Loucy (cell line): ENCODE results near the gene MTHFR.

ENCODE experiments used
- H2AFZ ChIP-seq: fragments of 200-600 bp; sonication (generic); 2 replicates; pipeline ENCODE4 v1.6.0; 2016; ENCODE audit warnings: antibody characterized with exemption, mild to moderate bottlenecking, low read length, moderate library complexity
- H3F3A ChIP-seq: fragments of 200-600 bp; 2 replicates; pipeline ENCODE4 v1.6.0; 2016; ENCODE audit warnings: antibody characterized with exemption, low read depth, mild to moderate bottlenecking
- H3K27me3 ChIP-seq: fragments of 200-600 bp; sonication (generic); 2 replicates; pipeline ENCODE4 v1.6.1; 2014; ENCODE audit warnings: low read length, mild to moderate bottlenecking; ENCODE audit not compliant: insufficient read depth, poor library complexity, severe bottlenecking
- H3K36me3 ChIP-seq: fragments of 200-600 bp; sonication (generic); 2 replicates; pipeline ENCODE4 v1.6.1; 2016; ENCODE audit warnings: low read length; ENCODE audit not compliant: insufficient read depth
- H3K4me1 ChIP-seq: fragments of 200-600 bp; sonication (generic); 2 replicates; pipeline ENCODE4 v1.5.1; 2014; ENCODE audit warnings: low read length, mild to moderate bottlenecking; ENCODE audit not compliant: insufficient read depth, poor library complexity, severe bottlenecking
- H3K4me2 ChIP-seq: fragments of 200-600 bp; sonication (generic); 2 replicates; pipeline ENCODE4 v1.6.0; 2014; ENCODE audit warnings: antibody characterized with exemption, low read length, low read depth, mild to moderate bottlenecking; ENCODE audit not compliant: poor library complexity, severe bottlenecking
- H3K4me3 ChIP-seq: fragments of 200-600 bp; sonication (generic); 2 replicates; pipeline ENCODE4 v1.5.1; 2014; ENCODE audit warnings: low read length, mild to moderate bottlenecking, mixed read lengths; ENCODE audit not compliant: poor library complexity, severe bottlenecking
- H3K79me2 ChIP-seq: fragments of 200-600 bp; sonication (generic); 2 replicates; pipeline ENCODE4 v1.6.1; 2014; ENCODE audit warnings: low read length; ENCODE audit not compliant: insufficient read depth
- H3K9ac ChIP-seq: fragments of 200-600 bp; sonication (generic); 2 replicates; pipeline ENCODE4 v1.6.0; 2014; ENCODE audit warnings: mild to moderate bottlenecking, low read depth, low read length, moderate library complexity; ENCODE audit not compliant: poor library complexity, severe bottlenecking
- H3K9me2 ChIP-seq: fragments of 200-600 bp; sonication (generic); replicated peaks from 2 replicates; pipeline ENCODE4 v1.6.1; 2016; ENCODE audit warnings: low read depth, low read length, mixed read lengths
- H3K9me3 ChIP-seq: fragments of 200-600 bp; sonication (generic); 2 replicates; pipeline ENCODE4 v1.6.1; 2014; ENCODE audit warnings: mild to moderate bottlenecking, antibody characterized with exemption, low read length, low read depth; ENCODE audit not compliant: insufficient read depth
- H4K20me1 ChIP-seq: fragments of 200-600 bp; sonication (generic); 2 replicates; pipeline ENCODE4 v1.6.0; 2014; ENCODE audit warnings: antibody characterized with exemption, low read length, mild to moderate bottlenecking; ENCODE audit not compliant: insufficient read depth, poor library complexity, severe bottlenecking
- EZH2phosphoT487 ChIP-seq: fragments of 200-600 bp; IDR thresholded peaks from 2 replicates; pipeline ENCODE4 v1.6.1; 2018; ENCODE audit warnings: antibody characterized with exemption, mild to moderate bottlenecking, moderate library complexity, borderline replicate concordance
- TF ChIP-seq, protein P1 (sequence below): fragments of 200-600 bp; sonication (generic); conservative IDR thresholded peaks from 2 replicates; pipeline ENCODE4 v1.5.1; 2014; ENCODE audit warnings: mild to moderate bottlenecking, antibody characterized with exemption, low read length

MTHFR gene

DNA sequence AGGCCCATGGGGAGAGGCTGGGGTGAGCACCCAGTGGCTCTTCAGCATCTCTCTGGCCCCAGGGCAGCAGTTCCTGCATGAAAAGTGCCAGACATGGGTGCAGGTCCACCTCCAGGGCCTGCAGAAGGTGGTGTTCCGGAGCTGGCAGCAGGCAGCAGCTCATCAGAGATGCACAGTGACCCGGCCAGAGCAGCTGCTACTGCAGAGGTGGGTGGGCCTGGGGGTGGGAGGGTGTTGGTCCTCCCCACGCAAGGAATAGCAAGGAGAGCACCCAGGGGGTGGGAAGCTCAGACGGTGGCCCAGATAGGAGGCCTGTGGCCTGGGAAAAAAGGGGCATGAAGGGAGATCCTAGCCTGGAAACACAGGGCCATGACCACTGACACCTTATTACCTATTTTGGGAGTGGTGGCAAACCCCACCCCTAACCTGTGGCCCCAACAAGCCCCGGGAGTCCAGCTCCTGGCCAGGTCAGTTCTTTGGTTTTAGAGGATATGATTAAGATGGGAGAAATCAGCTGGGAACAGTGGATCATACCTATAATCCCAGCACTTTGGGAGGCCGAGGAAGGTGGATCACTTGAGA, 23.5 kb downstream of the MTHFR start:
- no peaks in the 10 kb centered on the region for H4K20me1 ChIP-seq
- no peaks in the 10 kb centered on the region for H3K79me2 ChIP-seq
- no peaks in the 10 kb centered on the region for H3K4me1 ChIP-seq
- H2AFZ ChIP-seq, result no peak overlapping the region
- no peak overlapping the region for H3K4me3 ChIP-seq
- H3K9me3 ChIP-seq, result no peaks in the 10 kb centered on the region
- H3F3A ChIP-seq, result no peaks in the 10 kb centered on the region
- H3K9me2 ChIP-seq, result no peaks in the 10 kb centered on the region
- TF ChIP-seq EZH2phosphoT487, result no peak
- TF ChIP-seq, protein P1, sequence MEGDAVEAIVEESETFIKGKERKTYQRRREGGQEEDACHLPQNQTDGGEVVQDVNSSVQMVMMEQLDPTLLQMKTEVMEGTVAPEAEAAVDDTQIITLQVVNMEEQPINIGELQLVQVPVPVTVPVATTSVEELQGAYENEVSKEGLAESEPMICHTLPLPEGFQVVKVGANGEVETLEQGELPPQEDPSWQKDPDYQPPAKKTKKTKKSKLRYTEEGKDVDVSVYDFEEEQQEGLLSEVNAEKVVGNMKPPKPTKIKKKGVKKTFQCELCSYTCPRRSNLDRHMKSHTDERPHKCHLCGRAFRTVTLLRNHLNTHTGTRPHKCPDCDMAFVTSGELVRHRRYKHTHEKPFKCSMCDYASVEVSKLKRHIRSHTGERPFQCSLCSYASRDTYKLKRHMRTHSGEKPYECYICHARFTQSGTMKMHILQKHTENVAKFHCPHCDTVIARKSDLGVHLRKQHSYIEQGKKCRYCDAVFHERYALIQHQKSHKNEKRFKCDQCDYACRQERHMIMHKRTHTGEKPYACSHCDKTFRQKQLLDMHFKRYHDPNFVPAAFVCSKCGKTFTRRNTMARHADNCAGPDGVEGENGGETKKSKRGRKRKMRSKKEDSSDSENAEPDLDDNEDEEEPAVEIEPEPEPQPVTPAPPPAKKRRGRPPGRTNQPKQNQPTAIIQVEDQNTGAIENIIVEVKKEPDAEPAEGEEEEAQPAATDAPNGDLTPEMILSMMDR, result no peak
- no peaks in the 10 kb centered on the region for H3K36me3 ChIP-seq
- no peaks in the 10 kb centered on the region for H3K27me3 ChIP-seq
- H3K4me2 ChIP-seq, result no peak overlapping the region
- no peak overlapping the region for H3K9ac ChIP-seq

DNA sequence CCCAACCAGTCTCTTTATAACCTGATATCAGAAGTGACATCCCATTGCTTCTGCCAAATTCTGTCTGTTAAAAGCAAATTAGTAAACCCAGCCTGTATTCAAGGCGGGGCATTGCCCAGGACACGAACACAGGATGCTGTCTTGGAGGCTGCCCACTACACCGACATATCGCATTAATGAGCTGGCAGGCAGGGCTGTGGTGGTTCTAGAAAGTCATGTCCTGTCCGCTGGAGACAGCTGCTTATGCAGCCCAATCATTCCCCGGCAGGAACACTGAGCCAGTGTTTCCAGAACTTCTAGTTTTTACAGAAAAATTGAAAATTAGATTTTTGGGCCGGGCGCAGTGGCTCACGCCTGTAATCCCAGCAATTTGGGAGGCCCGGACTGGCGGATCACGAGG, 24.5 kb downstream of the MTHFR start:
- no peaks in the 10 kb centered on the region for H3K4me1 ChIP-seq
- no peak overlapping the region for H3K4me3 ChIP-seq
- no peaks in the 10 kb centered on the region for H3K79me2 ChIP-seq
- H3K9me3 ChIP-seq, result no peaks in the 10 kb centered on the region
- no peak overlapping the region for H3K4me2 ChIP-seq
- H2AFZ ChIP-seq, result no peak overlapping the region
- H3K9me2 ChIP-seq, result no peaks in the 10 kb centered on the region
- H4K20me1 ChIP-seq, result no peaks in the 10 kb centered on the region
- no peak for TF ChIP-seq EZH2phosphoT487
- TF ChIP-seq, protein P1, result no peak
- no peaks in the 10 kb centered on the region for H3K27me3 ChIP-seq
- no peak overlapping the region for H3K9ac ChIP-seq
- no peaks in the 10 kb centered on the region for H3F3A ChIP-seq
- no peaks in the 10 kb centered on the region for H3K36me3 ChIP-seq

DNA sequence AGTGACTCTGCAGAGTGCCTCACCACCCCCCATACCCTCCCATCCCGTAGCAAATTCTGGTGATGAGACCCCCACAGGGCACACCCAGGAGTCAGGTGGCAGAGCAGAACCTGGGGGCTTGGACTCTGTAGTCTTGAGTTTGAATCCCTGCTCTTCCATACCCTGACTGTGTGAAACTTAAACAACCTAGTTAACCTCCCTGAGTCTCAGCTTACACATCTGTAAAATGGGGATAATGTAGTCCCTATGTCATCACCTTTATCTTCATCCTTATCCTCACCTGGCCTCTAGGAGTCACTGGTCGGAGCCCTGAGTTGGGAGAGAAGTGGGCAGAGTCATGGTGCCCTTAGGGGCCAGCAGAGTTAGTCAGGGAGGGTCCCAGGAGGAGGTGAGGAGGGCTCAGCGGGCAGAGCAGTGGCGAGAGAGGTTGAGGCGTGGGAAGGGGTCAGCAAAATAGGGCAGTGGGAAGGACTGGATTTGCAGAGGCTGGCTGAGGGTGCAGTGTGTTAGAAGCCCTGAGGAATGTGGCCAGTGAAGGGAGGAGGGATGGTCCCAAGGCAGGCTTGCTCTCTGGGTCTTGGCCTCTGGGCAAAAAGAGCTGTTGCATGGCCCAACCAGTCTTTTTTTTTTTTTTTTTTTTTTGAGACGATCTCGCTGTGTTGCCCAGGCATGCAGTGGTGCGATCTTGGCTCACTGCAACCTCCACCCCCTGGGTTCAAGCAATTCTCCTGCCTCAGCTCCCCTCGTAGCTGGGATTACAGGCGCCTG, 25.2 kb downstream of the MTHFR start:
- Histone ChIP-seq H3K9me3 (no peaks in the 10 kb centered on the region), H3K27me3 (no peaks in the 10 kb centered on the region), H2AFZ (no peak overlapping the region), H3F3A (no peaks in the 10 kb centered on the region), H3K4me1 (no peaks in the 10 kb centered on the region), H3K4me2 (no peak overlapping the region), H3K4me3 (no peak overlapping the region), H4K20me1 (no peaks in the 10 kb centered on the region), H3K79me2 (no peaks in the 10 kb centered on the region), H3K36me3 (no peaks in the 10 kb centered on the region), H3K9ac (no peak overlapping the region), H3K9me2 (no peaks in the 10 kb centered on the region)
- TF ChIP-seq EZH2phosphoT487, result no peak
- TF ChIP-seq, protein P1, result no peak
